ENCODE data around the gene NBAS. TPM values are rescaled to one million over a fixed set of nuclear protein-coding genes. Genes with fewer than 3 reads are reported as not detected.
A peak's percentile ranks its signal among the peaks of the same experiment; 100 is the strongest.

The NBAS gene
- total and polyA plus RNA-seq, 2 of the 13 experiments (the other 11 are each of a cell fraction or from before 2014, with no cell fraction given), result 33.6 to 58.7 TPM

- TF ChIP-seq AKNA (CRISPR knock-in tag; IDR thresholded peaks at IDR 0.05; ENCODE audit: borderline replicate concordance) (peak; percentile 94), ZNF556 (CRISPR knock-in tag; IDR thresholded peaks at IDR 0.05; ENCODE audit: borderline replicate concordance) (peak; percentile 100; the same call in 1 of the 2 replicates), KMT2A (CRISPR knock-in tag; IDR thresholded peaks at IDR 0.05) (peak; percentile 100), ZNF136 (CRISPR knock-in tag; IDR thresholded peaks at IDR 0.05; ENCODE audit: low read depth) (peak; percentile 97), SNAPC2 (CRISPR knock-in tag; IDR thresholded peaks at IDR 0.05) (no peak), MTF1 (CRISPR knock-in tag; IDR thresholded peaks at IDR 0.05) (peak; percentile 72; the same call in 1 of the 2 replicates), TCF12 (IDR thresholded peaks at IDR 0.05) (no peak), TCF12 (CRISPR knock-in tag; IDR thresholded peaks at IDR 0.05) (peak; percentile 98), RNF2 (conservative IDR thresholded peaks at IDR 0.05; ENCODE audit: low read depth) (peak; percentile 94), DMTF1 (CRISPR knock-in tag; IDR thresholded peaks at IDR 0.05) (0 out of 2 replicates have a peak, but pooled peaks have one; percentile 35), ZNF280B (CRISPR knock-in tag; IDR thresholded peaks at IDR 0.05; ENCODE audit: borderline replicate concordance) (peak; percentile 97), SATB2 (CRISPR knock-in tag; IDR thresholded peaks at IDR 0.05) (peak; percentile 96), CCAR2 (optimal IDR thresholded peaks at IDR 0.05; ENCODE audit: low read depth, low read length) (peak; percentile 91), ZNF12 (CRISPR knock-in tag; IDR thresholded peaks at IDR 0.05) (peak; percentile 80; the same call in 1 of the 2 replicates), ZSCAN31 (CRISPR knock-in tag; IDR thresholded peaks at IDR 0.05; ENCODE audit: low read depth) (peak; percentile 100), CREB1 (IDR thresholded peaks at IDR 0.05) (peak; percentile 64), CREB1 (CRISPR knock-in tag; IDR thresholded peaks at IDR 0.05) (peak; percentile 90), RARA (CRISPR knock-in tag; IDR thresholded peaks at IDR 0.05) (peak; percentile 75), KMT2B (CRISPR knock-in tag; IDR thresholded peaks at IDR 0.05) (peak; percentile 100), TARDBP (CRISPR knock-in tag; IDR thresholded peaks at IDR 0.05) (peak; percentile 98), NFYC (CRISPR knock-in tag; IDR thresholded peaks at IDR 0.05) (peak; percentile 63), ZNF569 (CRISPR knock-in tag; IDR thresholded peaks at IDR 0.05; ENCODE audit: borderline replicate concordance) (0 out of 2 replicates have a peak, but pooled peaks have one; percentile 82), ZNF724P (CRISPR knock-in tag; IDR thresholded peaks at IDR 0.05; ENCODE audit: borderline replicate concordance) (peak; percentile 95)
Observed at GRCh38 chr2:15591692-15592463, 30.7 kb upstream of the NBAS start, which contains the start of gene DDX1 (continued).

Data from HepG2 (cell line).